GM19238 (cell line): Measurements from ENCODE around the gene ARX.

Experiments used
- DNase-seq: peaks from one replicate; pipeline ENCODE4 v3.0.0; 2011; ENCODE audit warnings: low spot score; ENCODE audit not compliant: insufficient read length

Gene ARX

GRCh38 chrX:25015486-25016360, at the start of gene ARX:
TSS of gene ARX (minus strand) at chrX:25015965. CDS start at chrX:25015737, 228 bp downstream.
- DNase-seq = peak; percentile 63

- no peak for DNase-seq
Observed at GRCh38 chrX:25059273-25059672, 43.5 kb upstream of the ARX start.

DNA sequence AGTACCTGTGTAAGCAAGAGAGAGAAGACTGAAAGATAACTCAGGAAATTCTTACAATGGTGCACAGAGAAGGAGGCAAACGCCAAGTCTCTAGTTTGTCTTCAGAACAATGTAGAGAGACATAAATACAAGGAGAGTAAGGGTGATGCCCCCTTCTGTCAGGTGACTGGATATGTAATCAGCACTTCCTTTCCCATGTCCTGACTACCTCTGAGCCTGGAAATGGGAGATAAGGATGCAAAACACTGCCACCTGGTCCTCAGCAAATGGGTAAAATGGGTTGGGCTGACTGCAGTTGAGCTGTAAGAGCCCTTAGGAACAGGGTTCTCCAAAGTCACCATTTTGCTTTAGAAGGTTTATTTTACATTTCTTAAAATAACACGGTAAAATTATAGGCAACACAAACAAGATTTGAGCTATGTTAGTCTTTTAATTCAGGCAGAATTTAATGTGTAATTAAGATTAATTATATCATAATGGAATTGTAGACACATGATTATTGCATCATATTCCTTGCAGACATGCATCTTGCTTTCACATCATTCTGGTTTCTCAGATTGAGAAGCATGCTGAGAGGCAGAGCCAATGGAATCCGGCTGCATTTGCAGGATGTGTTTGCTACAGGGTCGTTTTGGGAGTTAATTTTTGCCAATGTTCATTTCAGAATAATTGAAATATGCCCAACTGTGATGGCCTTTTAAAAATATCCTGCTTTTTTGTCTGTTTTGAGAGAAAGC, 37.2 kb upstream of the ARX start:
- DNase-seq = no peak

DNA sequence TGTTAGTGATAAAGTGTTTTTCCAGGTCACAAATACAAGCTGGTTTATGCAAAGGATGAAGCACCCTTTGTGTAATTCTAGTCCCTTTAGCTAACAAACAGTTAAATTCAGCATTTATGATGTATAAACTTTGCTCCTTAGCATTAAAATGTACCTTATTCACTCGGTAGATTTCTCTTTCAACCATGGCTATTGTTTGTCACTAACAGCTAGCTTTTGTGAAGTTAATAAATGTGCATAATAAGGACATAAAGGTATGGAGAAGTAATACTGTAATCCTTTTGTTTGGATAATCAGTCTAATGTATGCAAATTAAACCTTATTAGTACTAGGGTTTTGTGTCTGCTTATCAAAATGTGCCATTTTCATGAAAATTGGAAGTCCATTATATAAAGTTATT, 34.2 kb upstream of the ARX start:
- no peak for DNase-seq

GRCh38 chrX:25049357-25049756, 33.6 kb upstream of the ARX start:
- no peak for DNase-seq

- no peak for DNase-seq
Observed at GRCh38 chrX:25048178-25048577, 32.4 kb upstream of the ARX start.

DNA sequence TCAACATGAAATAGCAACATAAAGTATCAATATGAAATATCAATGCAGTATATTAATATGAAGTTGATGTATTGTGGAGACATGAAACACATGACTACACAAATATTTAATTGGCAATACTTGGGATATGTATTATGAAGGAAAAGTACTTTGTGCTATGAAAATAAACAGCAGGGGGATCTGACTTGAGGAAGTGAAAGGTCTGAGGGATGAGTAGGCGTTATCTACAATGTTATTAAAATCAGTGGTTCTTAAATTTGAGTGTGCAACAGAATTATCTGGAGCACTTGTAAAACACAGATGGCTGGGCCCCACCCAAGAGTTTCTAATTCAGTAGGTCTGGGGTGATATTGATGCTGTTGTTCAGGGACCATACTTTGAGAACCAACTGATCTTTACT, 27.4 kb upstream of the ARX start:
- no peak for DNase-seq

- no peak for DNase-seq
Observed at GRCh38 chrX:25039036-25039435, 23.3 kb upstream of the ARX start.

- no peak for DNase-seq
Observed at GRCh38 chrX:25034889-25035288, 19.1 kb upstream of the ARX start.

- no peak for DNase-seq
Observed at GRCh38 chrX:25029288-25029825, 13.6 kb upstream of the ARX start.

DNA sequence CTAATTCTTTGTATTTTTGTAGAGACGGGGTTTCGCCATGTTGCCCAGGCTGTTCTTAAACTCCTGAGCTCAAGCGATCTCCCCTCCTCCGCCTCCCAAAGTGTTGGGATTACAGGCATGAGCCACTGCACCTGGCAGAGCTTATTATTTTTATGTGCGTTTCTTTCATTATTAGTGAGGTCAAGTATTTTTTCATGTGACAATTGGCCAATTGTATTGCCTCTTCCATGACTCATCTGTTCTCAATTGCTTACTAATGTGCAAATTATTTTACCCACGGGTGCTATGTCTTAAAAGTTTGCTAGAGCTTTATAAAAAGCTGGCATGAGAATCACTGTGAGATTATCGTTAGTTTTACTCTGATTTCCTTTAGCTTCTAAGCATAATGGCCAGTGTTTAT, 13.0 kb upstream of the ARX start:
- DNase-seq = no peak

- no peak for DNase-seq
Observed at GRCh38 chrX:25026576-25026975, 10.8 kb upstream of the ARX start.

DNA sequence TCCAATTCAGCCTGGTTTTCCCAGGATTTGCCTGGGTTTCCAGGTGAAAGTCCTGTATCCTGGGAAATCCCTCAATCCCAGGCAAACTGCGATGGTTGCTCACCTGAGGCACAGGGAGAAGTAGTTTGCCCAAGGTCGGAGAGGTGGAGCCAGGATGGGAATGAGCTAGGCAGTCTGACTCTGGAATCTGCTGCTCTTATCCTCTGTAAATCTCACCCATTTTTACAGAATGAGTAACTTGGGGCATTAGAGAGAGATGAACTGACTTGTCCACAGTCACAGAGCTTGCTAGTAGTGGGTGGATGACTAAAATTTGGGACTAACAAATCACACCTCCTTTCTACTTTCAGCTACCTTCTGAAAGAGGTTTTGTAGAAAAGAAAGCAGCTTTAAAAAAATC, 9.8 kb upstream of the ARX start:
- DNase-seq = no peak

DNA sequence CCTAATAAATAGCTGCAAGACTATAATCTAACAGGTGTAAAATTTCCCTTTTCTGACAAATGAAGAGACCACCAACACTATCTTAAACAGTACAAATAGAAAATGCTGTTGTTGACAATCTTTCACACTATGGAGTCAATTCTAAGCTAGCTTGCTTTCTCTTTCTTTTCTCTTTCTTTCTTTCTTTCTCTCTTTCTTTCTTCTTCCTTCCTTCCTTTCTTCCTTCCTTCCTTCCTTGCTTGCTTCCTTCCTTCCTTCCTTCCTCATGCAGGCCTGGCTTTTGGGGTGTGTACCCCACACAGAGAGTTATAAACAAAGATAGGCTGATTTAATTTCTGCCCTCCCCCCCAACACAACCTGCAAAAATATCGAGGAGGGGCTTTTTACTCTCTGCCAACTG, 8.1 kb upstream of the ARX start:
- no peak for DNase-seq

GRCh38 chrX:25022499-25023325, 6.9 kb upstream of the ARX start:
- DNase-seq = no peak

- DNase-seq = no peak
Observed at GRCh38 chrX:25020905-25021449, 5.2 kb upstream of the ARX start.

DNA sequence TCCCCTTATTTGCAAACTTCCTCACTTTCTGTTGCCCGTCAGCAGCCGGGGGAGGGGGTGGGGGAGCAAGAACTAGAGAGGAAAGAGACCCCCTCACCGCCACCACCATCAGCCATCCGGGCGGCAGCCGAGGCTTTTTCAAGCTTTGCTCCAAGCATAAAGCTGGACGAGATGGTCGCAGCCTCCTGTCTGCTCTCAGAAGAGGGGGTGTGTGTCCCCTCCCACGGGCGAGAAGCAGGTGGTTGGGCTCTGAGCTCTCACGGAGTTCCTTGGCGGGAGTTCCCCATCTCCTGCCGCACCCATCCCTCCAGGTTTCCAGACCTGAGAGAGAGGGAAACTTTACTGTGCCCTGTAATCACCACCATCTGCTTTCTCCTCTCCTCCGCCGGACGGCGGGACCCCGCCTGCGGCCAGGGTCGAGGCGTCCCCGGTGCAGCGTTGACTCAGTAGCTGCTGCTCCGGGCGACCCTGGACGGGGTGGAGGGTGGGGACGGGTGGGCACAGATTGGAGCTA, 4.7 kb upstream of the ARX start:
- DNase-seq = no peak

DNA sequence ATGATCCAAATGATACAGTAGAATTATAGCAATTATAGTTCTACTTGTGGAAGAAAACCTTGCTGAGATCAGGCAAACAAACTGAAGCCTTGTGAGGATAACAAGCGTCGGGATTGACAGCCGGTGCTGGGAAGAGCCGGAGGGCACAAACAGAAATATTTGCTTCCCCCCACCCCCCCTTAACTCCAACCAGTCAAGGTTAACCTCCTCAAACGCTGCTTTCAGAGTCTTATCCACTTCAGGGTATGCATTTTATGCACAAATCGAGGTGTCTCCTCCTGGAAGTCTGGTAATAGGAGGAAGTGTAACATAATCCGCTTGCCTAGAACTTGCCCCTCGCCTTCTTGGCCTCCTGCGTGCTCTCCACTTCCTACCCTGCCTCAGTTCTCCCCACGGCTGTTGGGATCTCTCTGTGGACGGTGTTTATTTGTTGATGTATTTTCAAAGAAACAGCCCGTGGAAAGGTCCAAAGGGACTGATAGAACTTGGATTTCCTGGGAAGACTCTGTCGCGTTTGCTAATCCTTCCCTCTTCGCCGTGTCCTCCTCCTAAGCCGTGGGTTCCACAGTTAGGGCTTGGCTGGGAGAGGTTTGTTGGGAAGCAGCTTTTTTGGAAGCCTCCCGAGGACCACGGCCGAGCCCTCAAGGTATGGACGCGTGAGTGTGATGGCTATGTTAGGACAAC, 4.1 kb upstream of the ARX start:
- no peak for DNase-seq

GRCh38 chrX:25018682-25019081, 2.9 kb upstream of the ARX start:
- DNase-seq = no peak

DNA sequence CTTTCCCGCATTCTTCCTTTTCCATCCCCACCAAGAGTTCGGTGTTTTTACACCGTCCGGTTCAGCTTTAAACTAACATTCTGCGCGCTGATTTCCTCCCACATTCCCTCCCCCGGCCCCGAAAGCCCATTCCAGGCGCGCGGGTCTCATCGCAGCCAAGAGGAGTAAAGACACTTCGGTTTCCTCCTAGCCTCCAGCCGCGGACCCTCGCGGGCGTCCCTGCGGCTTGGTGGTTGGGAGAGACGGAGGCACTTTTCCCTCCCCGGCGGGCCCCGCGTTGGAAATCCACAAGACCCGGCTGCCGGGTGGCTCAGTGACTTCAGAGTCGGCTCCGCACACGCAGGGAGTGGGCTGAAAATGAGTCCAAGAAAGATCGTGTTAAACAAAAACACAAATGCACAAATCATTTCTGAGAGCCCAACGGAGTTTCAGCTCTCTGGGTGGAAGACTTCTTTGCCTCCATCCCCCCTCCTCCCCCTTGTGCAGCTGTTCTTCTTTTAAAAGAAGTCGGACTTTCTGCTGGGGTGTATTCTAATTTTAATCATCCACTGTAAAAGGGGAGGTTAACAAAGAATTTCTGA, 2.0 kb upstream of the ARX start:
- DNase-seq = no peak
